Measurements from ENCODE around the gene DUSP22. TPM values are rescaled to one million over a fixed set of nuclear protein-coding genes. Genes with fewer than 3 reads are reported as not detected.

DUSP22 gene
- total RNA-seq, 2 donors from 2014 or later, result 13.8 to 34.8 TPM

GRCh38 chr6:352474-352873 is 60.2 kb downstream of the DUSP22 start:
- H3K27ac ChIP-seq, result no peak overlapping the region
- 65 to 72% methylated on average over 5 of the region's 5 CpGs for WGBS, 2 donors
- H3K27me3 ChIP-seq, result no peaks in the 10 kb centered on the region
- H3K9me3 ChIP-seq, result no peaks in the 10 kb centered on the region
- DNase-seq, result no peak
- ATAC-seq, result no peak
- H3K4me3 ChIP-seq, result no peak overlapping the region
- intact Hi-C loops (cut with DNase I), result no loop called here
- H3K4me1 ChIP-seq, result no peaks in the 10 kb centered on the region
- peaks cover 0 to 2% of the 10 kb centered on the region in 2 donors for H3K36me3 ChIP-seq (replicated peaks in 1 of 2; ENCODE audit: insufficient read depth in 1 of 2, low read depth in 2 of 2)
- TF ChIP-seq, protein P1, sequence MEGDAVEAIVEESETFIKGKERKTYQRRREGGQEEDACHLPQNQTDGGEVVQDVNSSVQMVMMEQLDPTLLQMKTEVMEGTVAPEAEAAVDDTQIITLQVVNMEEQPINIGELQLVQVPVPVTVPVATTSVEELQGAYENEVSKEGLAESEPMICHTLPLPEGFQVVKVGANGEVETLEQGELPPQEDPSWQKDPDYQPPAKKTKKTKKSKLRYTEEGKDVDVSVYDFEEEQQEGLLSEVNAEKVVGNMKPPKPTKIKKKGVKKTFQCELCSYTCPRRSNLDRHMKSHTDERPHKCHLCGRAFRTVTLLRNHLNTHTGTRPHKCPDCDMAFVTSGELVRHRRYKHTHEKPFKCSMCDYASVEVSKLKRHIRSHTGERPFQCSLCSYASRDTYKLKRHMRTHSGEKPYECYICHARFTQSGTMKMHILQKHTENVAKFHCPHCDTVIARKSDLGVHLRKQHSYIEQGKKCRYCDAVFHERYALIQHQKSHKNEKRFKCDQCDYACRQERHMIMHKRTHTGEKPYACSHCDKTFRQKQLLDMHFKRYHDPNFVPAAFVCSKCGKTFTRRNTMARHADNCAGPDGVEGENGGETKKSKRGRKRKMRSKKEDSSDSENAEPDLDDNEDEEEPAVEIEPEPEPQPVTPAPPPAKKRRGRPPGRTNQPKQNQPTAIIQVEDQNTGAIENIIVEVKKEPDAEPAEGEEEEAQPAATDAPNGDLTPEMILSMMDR (IDR thresholded peaks at IDR 0.05), result no peak
- no peak for TF ChIP-seq POLR2A (IDR thresholded peaks at IDR 0.05)

GRCh38 chr6:352896-353470 is 60.7 kb downstream of the DUSP22 start:
- intact Hi-C loops (cut with DNase I), result no loop called here
- no peaks in the 10 kb centered on the region for H3K4me1 ChIP-seq
- no peaks in the 10 kb centered on the region for H3K27me3 ChIP-seq
- ATAC-seq (no peak), DNase-seq (no peak)
- TF ChIP-seq POLR2A (IDR thresholded peaks at IDR 0.05), result no peak
- H3K4me3 ChIP-seq, result no peak overlapping the region
- no peaks in the 10 kb centered on the region for H3K9me3 ChIP-seq
- H3K27ac ChIP-seq, result no peak overlapping the region
- WGBS, 2 donors, result 72 to 77% methylated on average over 11 of the region's 11 CpGs
- peaks cover 0 to 2% of the 10 kb centered on the region in 2 donors for H3K36me3 ChIP-seq (replicated peaks in 1 of 2; ENCODE audit: insufficient read depth in 1 of 2, low read depth in 2 of 2)

- Histone ChIP-seq H3K27ac (no peak overlapping the region), H3K4me3 (no peak overlapping the region), H3K4me1 (no peaks in the 10 kb centered on the region), H3K27me3 (no peaks in the 10 kb centered on the region), H3K36me3 (replicated peaks in 1 of 2; ENCODE audit: insufficient read depth in 1 of 2, low read depth in 2 of 2) (no peaks in the 10 kb centered on the region), H3K9me3 (no peaks in the 10 kb centered on the region)
- DNase-seq (no peak), ATAC-seq (no peak)
- intact Hi-C loops (cut with DNase I), result no loop called here
- TF ChIP-seq POLR2A (IDR thresholded peaks at IDR 0.05), result no peak
- TF ChIP-seq, protein P1 (IDR thresholded peaks at IDR 0.05), result no peak
- 76 to 83% methylated on average over 18 of the region's 18 CpGs for WGBS, 2 donors
These were observed 61.6 kb downstream of the DUSP22 start for GRCh38 chr6:353642-354614.

- no peaks in the 10 kb centered on the region for H3K9me3 ChIP-seq
- DNase-seq, result no peak
- H3K4me3 ChIP-seq, result no peak overlapping the region
- ATAC-seq, result no peak
- intact Hi-C loops (cut with DNase I), result no loop called here
- TF ChIP-seq, protein P1 (IDR thresholded peaks at IDR 0.05), result no peak
- no peak for TF ChIP-seq POLR2A (IDR thresholded peaks at IDR 0.05)
- no peaks in the 10 kb centered on the region for H3K4me1 ChIP-seq
- WGBS, 2 donors, result 83 to 84% methylated on average over 15 of the region's 15 CpGs
- no peaks in the 10 kb centered on the region for H3K27me3 ChIP-seq
- no peaks in the 10 kb centered on the region for H3K36me3 ChIP-seq (replicated peaks in 1 of 2; ENCODE audit: insufficient read depth in 1 of 2, low read depth in 2 of 2)
- H3K27ac ChIP-seq, result no peak overlapping the region
These were observed 62.5 kb downstream of the DUSP22 start for GRCh38 chr6:354631-355280.
